GM12874 (cell line): ENCODE data around the gene CROCC.

Experiments
- TF ChIP-seq, protein P1 (sequence below): IDR thresholded peaks from 2 replicates; pipeline ENCODE4 v1.5.1; 2011; ENCODE audit warnings: low read depth, mild to moderate bottlenecking, control low read depth, low read length, moderate library complexity; ENCODE audit not compliant: insufficient read depth

Gene CROCC

GRCh38 chr1:17004466-17005364, 83.0 kb downstream of the CROCC start:
- TF ChIP-seq, protein P1, sequence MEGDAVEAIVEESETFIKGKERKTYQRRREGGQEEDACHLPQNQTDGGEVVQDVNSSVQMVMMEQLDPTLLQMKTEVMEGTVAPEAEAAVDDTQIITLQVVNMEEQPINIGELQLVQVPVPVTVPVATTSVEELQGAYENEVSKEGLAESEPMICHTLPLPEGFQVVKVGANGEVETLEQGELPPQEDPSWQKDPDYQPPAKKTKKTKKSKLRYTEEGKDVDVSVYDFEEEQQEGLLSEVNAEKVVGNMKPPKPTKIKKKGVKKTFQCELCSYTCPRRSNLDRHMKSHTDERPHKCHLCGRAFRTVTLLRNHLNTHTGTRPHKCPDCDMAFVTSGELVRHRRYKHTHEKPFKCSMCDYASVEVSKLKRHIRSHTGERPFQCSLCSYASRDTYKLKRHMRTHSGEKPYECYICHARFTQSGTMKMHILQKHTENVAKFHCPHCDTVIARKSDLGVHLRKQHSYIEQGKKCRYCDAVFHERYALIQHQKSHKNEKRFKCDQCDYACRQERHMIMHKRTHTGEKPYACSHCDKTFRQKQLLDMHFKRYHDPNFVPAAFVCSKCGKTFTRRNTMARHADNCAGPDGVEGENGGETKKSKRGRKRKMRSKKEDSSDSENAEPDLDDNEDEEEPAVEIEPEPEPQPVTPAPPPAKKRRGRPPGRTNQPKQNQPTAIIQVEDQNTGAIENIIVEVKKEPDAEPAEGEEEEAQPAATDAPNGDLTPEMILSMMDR: no peak

DNA sequence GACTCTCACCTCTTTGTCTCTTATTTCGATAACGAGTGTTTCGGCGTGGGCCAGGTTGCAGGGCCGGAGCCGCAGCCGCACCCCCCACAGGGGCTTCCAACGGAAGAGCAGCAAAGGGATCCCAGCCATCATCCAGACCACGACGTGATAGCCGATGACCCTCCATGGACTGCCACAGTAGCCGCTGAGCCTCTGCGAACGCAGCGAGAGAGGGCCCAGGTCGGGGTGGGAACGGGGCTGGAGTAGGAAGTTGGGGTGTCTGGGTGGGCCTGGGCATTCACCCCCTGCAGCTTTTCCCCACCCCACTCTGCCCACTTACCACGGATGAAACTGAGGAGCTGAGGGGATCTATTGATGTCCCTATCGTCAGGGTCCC, 83.6 kb downstream of the CROCC start:
- TF ChIP-seq, protein P1: no peak

- TF ChIP-seq, protein P1: no peak
Observed at GRCh38 chr1:17007121-17007520, 85.4 kb downstream of the CROCC start.

- TF ChIP-seq, protein P1: no peak
Observed at GRCh38 chr1:17008208-17008855, 86.6 kb downstream of the CROCC start.

GRCh38 chr1:17009706-17010105, 88.0 kb downstream of the CROCC start:
- TF ChIP-seq, protein P1: no peak

- TF ChIP-seq, protein P1: no peak
Observed at GRCh38 chr1:17011092-17011438, 89.3 kb downstream of the CROCC start.

GRCh38 chr1:17011439-17012307, 89.9 kb downstream of the CROCC start, which contains the start of gene ATP13A2:
Gene ATP13A2 (minus strand): TSS chr1:17011928. CDS start chr1:17011738, 190 bp downstream.
- TF ChIP-seq, protein P1: no peak
